Activated naive CD8-positive, alpha-beta T cell treated with anti-CD3 and anti-CD28 coated beads, Interleukin-2, amount 50 U/mL, for 24 hours (primary cell): ENCODE results near the gene PDE1A.
"Not testable (repeated sequence)": the region's sequence is repeated elsewhere in the genome, so short reads cannot be mapped to it uniquely, and the experiment has no call there.

Source experiments
- ATAC-seq: fragments of 150-1000 bp; cut with Tn5 transposase; one replicate; pipeline ENCODE4 v1.10.0; 2021
- DNase-seq: peaks from one replicate; pipeline ENCODE4 v3.0.0; 2021
- H3K27ac Mint-ChIP-seq: one replicate; pipeline ENCODE4 v1.8.0; 2021; ENCODE audit warnings: mild to moderate bottlenecking, mixed read lengths
- H3K27me3 Mint-ChIP-seq: one replicate; pipeline ENCODE4 v1.8.0; 2021; ENCODE audit warnings: mixed read lengths
- H3K36me3 Mint-ChIP-seq: one replicate; pipeline ENCODE4 v1.8.0; 2021; ENCODE audit warnings: low read depth, mixed read lengths
- H3K4me1 Mint-ChIP-seq: one replicate; pipeline ENCODE4 v1.8.0; 2021; ENCODE audit warnings: mixed read lengths
- H3K4me3 Mint-ChIP-seq: one replicate; pipeline ENCODE4 v1.8.0; 2021; ENCODE audit warnings: mild to moderate bottlenecking, moderate library complexity, mixed read lengths
- H3K9me3 Mint-ChIP-seq: one replicate; pipeline ENCODE4 v1.8.0; 2021; ENCODE audit warnings: mixed read lengths

Gene PDE1A

DNA sequence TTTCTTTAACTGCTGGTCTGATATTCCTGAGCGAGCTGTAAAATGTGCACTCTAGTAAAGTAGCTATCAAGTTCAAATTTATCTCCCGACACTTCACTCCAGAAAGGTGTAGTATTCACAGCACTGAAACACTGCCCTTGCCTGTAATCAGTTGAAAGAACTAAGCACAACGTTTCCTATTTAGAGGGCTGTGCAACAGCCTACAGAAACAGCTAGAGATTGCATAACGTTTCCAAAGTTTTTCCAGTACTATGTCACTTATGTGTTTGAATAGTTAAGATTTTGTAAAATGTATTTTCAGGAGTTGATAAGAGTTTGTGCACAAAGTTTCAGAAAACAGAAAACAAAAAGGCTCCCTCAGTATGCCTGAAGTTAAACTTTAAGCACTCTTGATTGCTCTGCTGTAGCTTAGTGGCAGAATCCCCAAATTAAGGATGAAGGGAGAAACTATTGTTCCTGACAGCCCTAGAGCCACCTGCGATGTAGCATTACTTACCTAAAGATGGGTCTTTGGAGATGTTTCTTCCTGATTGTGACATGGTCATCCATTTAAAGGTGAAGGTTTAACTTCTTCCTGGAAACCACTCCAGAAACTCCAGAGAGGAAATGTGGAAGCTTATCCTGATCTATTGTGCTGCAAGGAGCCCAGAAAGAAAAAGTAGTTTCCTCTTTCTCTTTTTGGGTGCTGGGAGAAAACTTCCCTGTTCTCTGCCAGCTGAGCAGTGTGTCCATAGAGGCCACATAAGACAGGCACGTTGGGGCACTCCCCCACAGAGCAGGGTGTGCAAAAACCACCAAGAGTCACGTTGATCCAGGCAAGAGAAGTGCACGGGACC is 536 bp downstream of the PDE1A start:
- Mint-ChIP-seq H3K4me1 (no peaks in the 10 kb centered on the region), H3K9me3 (peaks cover 5% of the 10 kb centered on the region), H3K4me3 (no peak overlapping the region), H3K27me3 (no peaks in the 10 kb centered on the region), H3K27ac (no peak overlapping the region), H3K36me3 (no peaks in the 10 kb centered on the region)
- ATAC-seq = no peak
- no peak for DNase-seq

DNA sequence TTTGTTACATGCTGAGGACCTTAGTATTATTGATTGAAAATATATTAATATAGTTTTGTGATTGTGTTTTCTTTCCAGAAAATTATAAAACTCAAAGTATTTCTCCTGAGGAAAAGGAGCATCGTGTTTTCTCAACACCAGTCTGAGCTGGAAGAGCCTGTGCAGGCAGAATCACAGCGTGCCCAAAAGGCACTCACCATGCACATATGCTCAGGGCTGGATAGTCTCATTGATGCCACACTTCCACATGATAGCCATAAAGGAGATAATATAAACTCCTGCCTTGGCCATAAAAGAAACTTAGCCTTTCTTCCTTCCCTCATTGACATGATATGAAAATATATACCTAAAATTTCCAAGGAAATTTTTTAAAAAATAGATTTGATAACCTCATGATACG is 4.0 kb downstream of the PDE1A start:
- Mint-ChIP-seq H3K36me3 (no peaks in the 10 kb centered on the region), H3K4me3 (no peak overlapping the region), H3K4me1 (no peaks in the 10 kb centered on the region), H3K27me3 (no peaks in the 10 kb centered on the region), H3K9me3 (no peaks in the 10 kb centered on the region), H3K27ac (no peak overlapping the region)
- DNase-seq = no peak
- no peak for ATAC-seq

DNA sequence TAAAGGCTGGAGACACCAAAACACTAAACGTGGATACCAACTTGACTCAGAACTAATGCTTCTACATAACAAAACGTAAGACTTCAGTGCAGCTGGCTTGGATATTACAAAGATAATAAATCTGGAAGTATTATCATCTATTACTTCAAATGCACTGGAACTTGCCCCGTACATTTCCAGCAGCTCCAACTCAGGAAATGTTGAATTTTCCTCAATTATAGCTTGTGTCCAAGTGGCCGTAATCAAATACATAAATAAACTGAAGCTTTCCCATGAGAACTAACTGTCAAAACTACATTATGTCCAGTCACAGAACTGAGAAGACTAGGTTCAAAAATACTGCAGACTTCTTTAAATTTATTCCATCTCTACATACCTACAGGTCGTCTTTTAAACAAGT is 6.2 kb downstream of the PDE1A start:
- Mint-ChIP-seq H3K4me1 (no peaks in the 10 kb centered on the region), H3K9me3 (no peaks in the 10 kb centered on the region), H3K27ac (no peak overlapping the region), H3K36me3 (no peaks in the 10 kb centered on the region), H3K27me3 (no peaks in the 10 kb centered on the region), H3K4me3 (no peak overlapping the region)
- DNase-seq = no peak
- ATAC-seq = no peak

DNA sequence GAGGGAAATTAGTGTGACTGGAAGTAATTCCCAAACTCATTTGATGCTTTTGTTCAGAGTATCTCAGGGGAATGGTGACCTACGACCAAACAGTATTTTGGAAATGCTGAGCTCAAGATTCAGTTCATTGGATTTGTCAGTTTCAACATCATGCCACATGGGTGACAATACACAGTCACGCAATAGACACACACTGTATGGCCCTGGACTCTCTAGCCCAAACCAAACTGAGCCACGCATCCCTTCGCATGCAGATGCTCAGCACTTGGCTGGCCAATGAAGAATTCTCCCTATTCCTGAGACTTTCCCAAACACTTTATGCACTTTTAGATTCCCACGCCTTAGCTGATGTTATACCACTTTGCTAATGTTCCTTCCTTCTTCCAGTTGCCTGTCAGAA is 10.0 kb downstream of the PDE1A start:
- H3K4me1 Mint-ChIP-seq = no peaks in the 10 kb centered on the region
- H3K27ac Mint-ChIP-seq = no peak overlapping the region
- DNase-seq = no peak
- no peak overlapping the region for H3K4me3 Mint-ChIP-seq
- no peaks in the 10 kb centered on the region for H3K9me3 Mint-ChIP-seq
- no peaks in the 10 kb centered on the region for H3K36me3 Mint-ChIP-seq
- H3K27me3 Mint-ChIP-seq = no peaks in the 10 kb centered on the region
- ATAC-seq = no peak

DNA sequence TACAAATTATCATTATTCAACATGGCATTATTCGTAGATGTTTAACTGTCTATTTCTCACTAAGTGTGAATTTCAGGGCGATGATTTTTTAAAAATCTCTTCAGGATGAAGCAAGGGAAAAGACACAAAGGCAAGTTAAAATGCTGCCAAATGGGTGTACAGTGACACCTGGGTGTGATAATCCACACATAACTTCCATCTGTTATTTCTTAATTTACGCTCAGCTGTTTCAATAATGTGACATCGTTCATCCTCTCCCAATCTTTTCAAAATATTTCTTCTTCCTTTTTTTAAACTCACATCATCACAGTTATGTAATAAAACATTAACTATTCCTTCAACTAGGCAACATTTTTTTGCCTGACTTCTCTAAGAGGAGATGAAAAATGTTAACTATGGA is 10.6 kb downstream of the PDE1A start:
- Mint-ChIP-seq H3K36me3 (no peaks in the 10 kb centered on the region), H3K4me1 (no peaks in the 10 kb centered on the region), H3K9me3 (no peaks in the 10 kb centered on the region), H3K27ac (no peak overlapping the region), H3K4me3 (no peak overlapping the region), H3K27me3 (no peaks in the 10 kb centered on the region)
- DNase-seq = no peak
- ATAC-seq = no peak

DNA sequence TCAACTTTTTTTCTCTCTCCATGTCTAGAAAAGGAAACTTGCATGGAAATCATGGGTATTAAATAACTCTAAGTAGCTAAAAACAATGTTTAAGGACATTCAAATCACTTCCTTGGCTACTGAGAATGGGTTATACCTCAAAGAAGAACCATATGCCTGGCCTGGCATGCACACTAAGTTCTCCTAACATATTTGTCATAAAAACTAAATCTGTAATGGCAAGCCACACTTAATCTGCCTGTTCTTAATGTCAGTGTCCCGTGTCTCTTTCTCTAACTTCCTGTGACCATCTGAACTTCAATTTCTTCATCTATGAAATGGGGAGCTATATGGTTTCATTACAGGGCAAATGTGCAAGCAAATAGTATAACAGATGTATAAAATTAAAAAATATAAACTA is 11.1 kb downstream of the PDE1A start:
- Mint-ChIP-seq H3K4me1 (no peaks in the 10 kb centered on the region), H3K9me3 (no peaks in the 10 kb centered on the region), H3K36me3 (no peaks in the 10 kb centered on the region), H3K27me3 (no peaks in the 10 kb centered on the region), H3K4me3 (no peak overlapping the region), H3K27ac (no peak overlapping the region)
- DNase-seq (no peak), ATAC-seq (no peak)

DNA sequence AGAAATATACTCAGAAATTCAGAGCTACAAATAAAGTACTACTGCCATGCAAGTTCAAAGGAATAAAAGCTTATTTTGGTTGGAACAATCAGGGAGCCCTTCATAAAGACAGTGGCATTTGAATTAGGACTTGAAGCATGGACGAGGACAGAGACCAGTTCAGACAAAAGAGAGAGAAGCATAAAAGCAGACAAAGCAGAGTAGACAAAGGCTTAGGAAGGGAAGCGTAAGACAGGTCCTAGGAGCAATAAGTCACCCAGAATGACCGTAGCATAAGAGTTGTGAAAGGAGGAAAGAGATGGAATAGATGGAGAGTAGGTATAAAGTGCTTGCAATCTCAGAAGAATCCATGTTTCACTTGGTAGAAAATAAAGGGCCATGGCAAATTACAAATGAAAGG is 14.0 kb downstream of the PDE1A start:
- Mint-ChIP-seq H3K4me1 (no peaks in the 10 kb centered on the region), H3K9me3 (peaks cover 4% of the 10 kb centered on the region), H3K27me3 (no peaks in the 10 kb centered on the region), H3K36me3 (no peaks in the 10 kb centered on the region), H3K27ac (no peak overlapping the region), H3K4me3 (no peak overlapping the region)
- DNase-seq (no peak), ATAC-seq (no peak)

DNA sequence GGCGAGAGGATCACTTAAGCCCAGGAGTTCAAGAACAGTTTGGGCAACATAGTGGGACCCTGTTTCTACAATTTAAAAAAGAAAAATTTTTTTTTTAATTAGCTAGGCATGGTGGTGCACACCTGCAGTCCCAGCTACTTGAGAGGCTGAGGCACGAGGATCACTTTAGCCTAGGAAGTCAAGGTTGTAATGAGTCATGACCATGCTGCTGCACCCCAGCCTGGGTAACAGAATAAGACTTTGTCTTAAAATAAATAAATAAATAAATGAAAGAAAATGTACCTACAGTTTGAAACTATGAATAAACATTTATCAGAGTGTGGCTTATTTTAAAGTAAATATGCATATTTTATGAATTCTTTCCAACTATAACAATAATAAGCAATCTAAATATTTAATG is 16.7 kb downstream of the PDE1A start:
- Mint-ChIP-seq H3K4me1 (no peaks in the 10 kb centered on the region), H3K36me3 (no peaks in the 10 kb centered on the region), H3K27ac (no peak overlapping the region), H3K9me3 (peaks cover 4% of the 10 kb centered on the region), H3K27me3 (no peaks in the 10 kb centered on the region), H3K4me3 (no peak overlapping the region)
- ATAC-seq (no peak), DNase-seq (no peak)

DNA sequence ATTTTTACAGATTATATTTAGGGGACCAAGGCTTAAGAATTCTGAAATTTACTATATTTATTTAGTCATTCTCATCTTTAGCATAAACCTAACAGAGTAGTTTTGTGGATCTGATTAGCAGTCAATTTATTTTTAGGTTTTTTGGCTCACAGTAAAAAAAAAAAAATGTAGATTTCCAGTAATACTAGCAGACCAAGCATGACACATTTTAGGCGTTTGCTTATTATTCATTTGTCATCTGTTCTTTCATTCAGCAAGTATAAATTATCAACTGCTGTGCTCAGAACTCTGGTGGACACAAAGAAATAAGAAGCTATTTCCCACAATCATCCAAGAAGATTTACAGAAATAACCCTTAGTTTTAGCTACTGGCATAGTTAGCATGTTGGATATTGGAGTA is 20.6 kb downstream of the PDE1A start:
- H3K4me1 Mint-ChIP-seq = no peaks in the 10 kb centered on the region
- DNase-seq (no peak), ATAC-seq (no peak)
- no peaks in the 10 kb centered on the region for H3K27me3 Mint-ChIP-seq
- peaks cover 4% of the 10 kb centered on the region for H3K9me3 Mint-ChIP-seq
- no peak overlapping the region for H3K4me3 Mint-ChIP-seq
- no peaks in the 10 kb centered on the region for H3K36me3 Mint-ChIP-seq
- H3K27ac Mint-ChIP-seq = no peak overlapping the region

DNA sequence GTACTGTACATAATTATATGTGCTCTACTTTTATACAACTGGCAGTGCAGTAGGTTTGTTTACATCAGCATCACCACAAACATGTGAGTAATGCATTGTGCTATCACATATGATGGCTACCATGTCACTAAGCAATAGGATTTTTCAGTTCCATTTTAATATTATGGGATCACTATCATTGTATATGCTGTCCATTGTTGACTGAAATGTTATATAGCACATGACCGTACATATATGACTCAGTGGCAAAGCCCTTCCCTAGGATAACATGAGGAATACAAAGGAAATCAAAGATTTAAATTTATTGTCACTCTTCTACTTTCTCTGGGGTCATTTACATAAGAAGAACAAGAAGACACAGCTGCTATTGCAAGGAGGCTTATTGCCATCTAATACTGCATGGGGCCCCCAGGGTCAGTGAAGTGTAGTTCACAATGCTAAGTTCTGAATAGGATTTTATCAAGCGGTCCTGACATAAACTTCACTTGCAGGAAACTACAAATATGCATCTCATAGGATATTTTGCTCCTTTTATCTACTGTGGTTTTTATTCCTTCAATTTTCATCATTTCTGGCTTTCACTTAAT is 21.8 kb downstream of the PDE1A start:
- ATAC-seq (no peak), DNase-seq (no peak)
- Mint-ChIP-seq H3K27me3 (no peaks in the 10 kb centered on the region), H3K27ac (no peak overlapping the region), H3K9me3 (peaks cover 4% of the 10 kb centered on the region), H3K4me1 (no peaks in the 10 kb centered on the region), H3K36me3 (no peaks in the 10 kb centered on the region), H3K4me3 (no peak overlapping the region)

DNA sequence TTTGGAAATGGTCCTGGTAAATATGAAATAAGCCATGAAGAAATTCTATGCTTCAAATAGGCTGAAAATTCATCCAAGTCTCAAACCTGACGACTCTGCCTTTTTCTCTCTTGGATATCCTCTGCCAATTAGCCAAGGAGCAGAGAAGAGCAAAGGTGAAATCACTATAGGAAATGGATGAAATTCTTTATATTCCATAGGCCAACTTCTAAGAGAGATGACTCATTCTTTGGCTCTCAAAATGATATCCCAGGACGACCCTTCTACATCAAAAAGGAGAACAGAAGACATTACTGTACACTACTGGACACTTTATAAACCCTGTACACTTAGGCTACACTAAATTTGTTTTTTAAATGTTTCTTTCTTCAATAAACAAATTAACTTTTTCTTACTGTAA is 22.7 kb downstream of the PDE1A start:
- Mint-ChIP-seq H3K9me3 (peaks cover 3% of the 10 kb centered on the region), H3K27ac (no peak overlapping the region)
- DNase-seq = no peak

DNA sequence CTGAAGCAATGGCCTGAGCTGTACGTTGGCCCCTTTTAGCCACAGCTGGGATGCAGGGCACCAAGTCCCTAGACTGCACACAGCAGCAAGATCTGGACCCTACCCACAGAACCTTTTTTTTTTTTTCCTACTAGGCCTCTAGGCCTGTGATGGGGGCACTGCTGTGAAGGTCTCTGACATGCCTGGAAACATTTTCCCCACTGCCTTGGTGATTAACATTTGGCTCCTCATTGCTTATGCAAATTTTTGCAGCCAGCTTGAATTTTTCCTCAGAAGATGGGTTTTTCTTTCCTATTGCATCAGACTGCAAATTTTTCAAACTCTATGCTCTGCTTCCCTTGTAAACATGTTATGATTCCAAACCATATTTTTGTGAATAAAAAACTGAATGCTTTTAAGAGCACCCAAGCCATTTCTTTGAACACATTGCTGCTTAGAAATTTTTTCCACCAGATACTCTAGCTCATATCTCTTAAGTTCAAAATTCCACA is 33.5 kb downstream of the PDE1A start:
- Mint-ChIP-seq H3K4me1 (no peaks in the 10 kb centered on the region), H3K36me3 (no peaks in the 10 kb centered on the region), H3K4me3 (no peak overlapping the region), H3K27ac (no peak overlapping the region), H3K9me3 (no peaks in the 10 kb centered on the region), H3K27me3 (no peaks in the 10 kb centered on the region)
- DNase-seq (no peak), ATAC-seq (no peak)

More for the DNA sequence above, 22.7 kb downstream of the PDE1A start:
- ATAC-seq = no peak
- Mint-ChIP-seq H3K4me1 (no peaks in the 10 kb centered on the region), H3K4me3 (no peak overlapping the region), H3K27me3 (no peaks in the 10 kb centered on the region), H3K36me3 (no peaks in the 10 kb centered on the region)

DNA sequence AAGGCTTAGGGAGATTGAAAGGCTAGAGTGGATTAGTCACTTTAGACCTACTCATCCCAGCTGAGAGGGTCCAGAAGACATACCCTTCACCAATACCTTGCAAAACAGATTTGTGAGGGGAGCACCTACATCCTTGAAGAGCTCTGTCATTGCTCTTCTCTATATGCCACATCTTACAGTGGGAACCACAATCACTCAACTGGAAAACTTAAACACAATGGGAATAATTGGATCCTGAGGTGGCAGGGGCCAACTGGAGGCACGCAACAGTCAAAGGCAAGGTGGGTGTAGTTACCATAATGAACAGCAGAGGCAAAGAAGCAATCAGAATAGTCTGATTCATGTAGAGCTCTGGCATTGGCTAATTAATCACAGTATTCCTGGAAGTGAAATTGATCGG is 35.4 kb downstream of the PDE1A start:
- no peaks in the 10 kb centered on the region for H3K27me3 Mint-ChIP-seq
- DNase-seq (no peak), ATAC-seq (no peak)
- H3K9me3 Mint-ChIP-seq = no peaks in the 10 kb centered on the region
- no peak overlapping the region for H3K4me3 Mint-ChIP-seq
- no peaks in the 10 kb centered on the region for H3K4me1 Mint-ChIP-seq
- H3K27ac Mint-ChIP-seq = no peak overlapping the region
- H3K36me3 Mint-ChIP-seq = no peaks in the 10 kb centered on the region

DNA sequence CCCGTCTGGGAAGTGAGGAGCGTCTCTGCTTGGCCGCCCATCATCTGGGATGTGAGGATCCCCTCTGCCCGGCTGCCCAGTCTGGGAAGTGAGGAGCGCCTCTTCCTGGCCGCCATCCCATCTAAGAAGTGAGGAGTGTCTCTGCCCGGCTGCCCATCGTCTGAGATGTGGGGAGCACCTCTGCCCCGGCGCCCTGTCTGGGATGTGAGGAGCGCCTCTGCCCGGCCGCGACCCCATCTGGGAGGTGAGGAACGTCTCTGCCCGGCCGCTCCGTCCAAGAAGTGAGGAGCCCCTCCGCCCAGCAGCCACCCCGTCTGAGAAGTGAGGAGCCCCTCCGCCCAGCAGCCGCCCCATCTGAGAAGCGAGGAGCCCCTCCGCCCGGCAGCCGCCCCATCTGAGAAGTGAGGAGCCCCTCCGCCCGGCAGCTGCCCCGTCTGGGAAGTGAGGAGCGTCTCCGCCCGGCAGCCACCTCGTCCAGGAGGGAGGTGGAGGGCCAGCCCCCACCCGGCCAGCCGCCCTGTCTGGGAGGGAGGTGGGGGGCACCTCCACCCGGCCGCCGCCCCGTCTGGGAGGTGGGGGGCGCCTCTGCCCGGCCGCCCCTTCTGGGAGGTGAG is 40.5 kb downstream of the PDE1A start:
- not testable (repeated sequence) for H3K27ac Mint-ChIP-seq, H3K4me3 Mint-ChIP-seq, DNase-seq, H3K36me3 Mint-ChIP-seq, ATAC-seq, H3K27me3 Mint-ChIP-seq, H3K4me1 Mint-ChIP-seq
- peaks cover 29% of the 10 kb centered on the region for H3K9me3 Mint-ChIP-seq

DNA sequence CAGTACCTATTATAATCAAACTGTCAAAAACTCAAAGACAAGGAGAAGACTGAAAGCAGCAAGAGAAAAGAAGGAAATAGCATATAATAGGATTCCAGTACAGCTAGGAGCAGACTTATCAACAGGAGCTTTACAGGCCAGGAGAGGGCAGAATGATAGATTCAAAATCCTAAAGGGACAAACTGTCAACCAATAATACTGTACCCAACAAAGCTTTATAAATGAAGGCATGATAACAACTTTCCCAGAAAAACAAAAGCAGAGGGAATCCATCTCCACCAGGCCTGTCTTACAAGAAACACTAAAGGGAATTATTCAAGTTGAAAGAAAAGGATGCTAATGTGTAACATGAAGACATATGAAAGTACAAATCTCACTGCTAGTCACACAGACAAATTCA is 42.0 kb downstream of the PDE1A start:
- DNase-seq (no peak), ATAC-seq (no peak)
- Mint-ChIP-seq H3K9me3 (peaks cover 29% of the 10 kb centered on the region), H3K36me3 (no peaks in the 10 kb centered on the region), H3K27me3 (no peaks in the 10 kb centered on the region), H3K4me1 (no peaks in the 10 kb centered on the region), H3K27ac (no peak overlapping the region), H3K4me3 (no peak overlapping the region)
